Measurements from ENCODE around the gene JAK1.
A peak's percentile ranks its signal among the peaks of the same experiment; 100 is the strongest.

Gene JAK1

GRCh38 chr1:64979358-64979757 is 13.0 kb upstream of the JAK1 start:
- no peak for DNase-seq

DNA sequence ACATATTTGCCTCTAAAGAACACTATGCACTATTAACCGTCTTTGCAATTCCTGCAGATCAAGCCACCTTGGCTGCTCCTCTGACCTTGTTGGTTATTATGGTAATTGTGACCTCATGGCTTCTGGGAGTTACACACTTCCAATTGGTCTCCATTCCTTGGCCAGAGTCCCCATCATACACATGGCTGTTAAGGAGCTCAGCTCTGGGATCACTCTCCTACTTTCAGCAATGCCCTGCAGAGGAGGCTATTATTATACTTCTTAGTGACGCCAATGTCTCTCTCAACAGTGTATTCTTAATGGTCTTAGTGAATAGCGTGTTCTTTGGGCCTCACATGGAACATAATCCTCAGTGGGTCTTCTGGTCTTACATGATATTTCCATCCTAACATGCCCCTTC is 10.0 kb upstream of the JAK1 start:
- DNase-seq, result no peak

DNA sequence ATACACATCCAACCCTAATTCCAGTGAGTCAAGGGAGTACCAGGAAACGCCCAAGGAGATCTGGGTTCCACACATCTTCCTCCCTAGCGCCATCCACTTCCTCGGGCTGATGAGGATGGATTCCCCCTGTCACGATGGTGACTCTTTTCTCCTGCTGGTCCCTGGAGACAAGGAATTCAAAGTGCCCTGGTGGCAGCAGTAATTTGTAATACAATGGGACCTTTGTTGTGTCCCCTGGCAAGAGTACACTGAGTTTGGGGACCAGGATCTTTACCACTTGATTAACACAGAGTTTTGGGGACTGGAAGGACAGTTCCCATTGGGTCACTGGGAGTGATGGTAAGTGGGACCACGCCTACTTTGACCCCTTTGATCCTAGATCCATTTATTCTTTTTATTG is 9.4 kb upstream of the JAK1 start:
- DNase-seq, result no peak

DNA sequence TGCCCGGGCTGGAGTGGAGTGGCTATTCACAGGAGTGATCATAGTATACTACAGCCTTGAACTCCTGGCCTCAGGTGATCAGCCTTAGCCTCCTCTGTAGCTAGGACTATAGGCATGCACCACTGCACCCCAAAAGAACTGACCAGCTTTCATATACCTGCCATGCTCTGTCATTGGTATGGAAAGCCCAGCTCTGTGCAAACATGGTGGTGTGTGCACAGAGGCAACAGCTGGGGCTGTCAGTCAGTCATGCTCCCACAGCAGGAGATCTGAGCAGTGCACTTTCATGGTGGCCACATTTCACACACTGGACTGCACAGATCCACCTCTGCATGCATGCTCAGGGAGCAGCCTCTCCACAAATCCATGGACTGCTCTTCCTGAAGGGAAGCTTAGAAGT is 8.8 kb upstream of the JAK1 start:
- no peak for DNase-seq

GRCh38 chr1:64974288-64974825 is 8.0 kb upstream of the JAK1 start:
- DNase-seq, result no peak

- no peak for DNase-seq
Observed at GRCh38 chr1:64973061-64973647, 6.8 kb upstream of the JAK1 start.

- peak; percentile 9 for DNase-seq
Observed at GRCh38 chr1:64969305-64970046, 3.1 kb upstream of the JAK1 start.

DNA sequence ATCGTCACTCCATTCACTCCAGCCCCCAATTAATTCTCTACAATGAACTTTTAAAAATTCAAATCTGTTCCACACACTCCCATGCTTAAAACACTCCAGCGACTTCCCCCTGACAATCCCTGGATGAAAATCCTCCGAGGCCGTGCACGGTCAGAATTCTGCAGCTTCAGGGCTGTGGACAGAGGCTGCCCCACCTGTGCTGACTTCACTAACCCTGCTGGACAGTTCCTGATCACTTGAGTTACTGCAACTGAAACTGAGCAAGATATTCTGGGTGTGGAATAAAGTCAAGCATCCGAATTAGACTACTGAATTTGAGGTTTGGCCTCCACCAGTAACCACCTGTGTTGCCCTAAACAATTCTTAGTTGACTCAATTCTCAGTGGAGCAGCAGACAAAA is 1.0 kb upstream of the JAK1 start:
- DNase-seq, result no peak

- DNase-seq, result peak; percentile 74
Observed at GRCh38 chr1:64965366-64966157, 787 bp downstream of the JAK1 start.

- no peak for DNase-seq
Observed at GRCh38 chr1:64963466-64963865, 2.9 kb downstream of the JAK1 start.

GRCh38 chr1:64962441-64962840 is 3.9 kb downstream of the JAK1 start:
- DNase-seq, result no peak

- DNase-seq, result no peak
Observed at GRCh38 chr1:64961923-64962322, 4.4 kb downstream of the JAK1 start.

- no peak for DNase-seq
Observed at GRCh38 chr1:64960731-64961130, 5.6 kb downstream of the JAK1 start.

GRCh38 chr1:64959986-64960385 is 6.4 kb downstream of the JAK1 start:
- no peak for DNase-seq

- no peak for DNase-seq
Observed at GRCh38 chr1:64956733-64957441, 9.5 kb downstream of the JAK1 start.

- peak; percentile 38 for DNase-seq
Observed at GRCh38 chr1:64956010-64956640, 10.2 kb downstream of the JAK1 start.

- no peak for DNase-seq
Observed at GRCh38 chr1:64955097-64956009, 11.0 kb downstream of the JAK1 start.

DNA sequence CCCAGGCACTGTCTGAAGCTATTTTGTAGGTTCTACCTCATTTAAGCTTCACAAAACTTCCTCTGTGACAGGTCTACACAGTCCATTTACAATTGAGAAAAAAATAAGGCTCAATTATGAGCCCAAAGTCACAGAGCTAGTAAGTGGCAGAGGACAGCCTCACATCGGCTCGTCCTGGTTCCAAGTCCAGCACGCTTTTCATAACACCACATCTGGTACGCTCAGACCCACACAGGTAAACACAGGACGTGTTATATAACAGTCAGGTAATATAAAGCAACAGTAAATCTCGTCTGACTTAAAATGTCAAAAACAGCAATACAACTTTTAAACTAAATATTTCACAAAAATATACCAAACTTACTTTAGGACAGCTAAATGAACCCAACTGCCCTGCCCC is 13.1 kb downstream of the JAK1 start:
- DNase-seq, result no peak

DNA sequence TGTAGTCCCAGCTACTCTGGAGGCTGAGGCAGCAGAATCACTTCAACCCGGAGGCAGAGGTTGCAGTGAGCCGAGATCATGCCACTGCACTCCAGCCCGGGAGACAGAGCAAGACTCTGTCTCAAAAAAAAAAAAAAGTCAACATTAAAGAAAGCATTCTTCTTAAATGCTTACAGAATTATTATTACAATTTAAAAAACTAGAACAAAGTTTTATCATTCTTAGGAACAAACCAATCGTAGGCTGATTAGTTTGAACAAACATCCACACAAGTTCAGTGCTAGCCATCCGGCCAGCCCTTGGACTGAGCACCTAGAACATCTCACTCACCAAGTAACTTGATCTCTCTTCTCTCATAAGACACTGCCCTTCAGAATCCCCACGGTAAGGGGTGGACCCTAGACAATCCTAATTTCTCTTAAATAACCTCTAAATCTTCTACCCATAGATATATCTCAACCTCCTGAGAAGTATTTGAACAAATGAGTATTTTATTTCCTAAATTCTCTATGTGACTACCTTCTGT is 16.0 kb downstream of the JAK1 start:
- no peak for DNase-seq

DNA sequence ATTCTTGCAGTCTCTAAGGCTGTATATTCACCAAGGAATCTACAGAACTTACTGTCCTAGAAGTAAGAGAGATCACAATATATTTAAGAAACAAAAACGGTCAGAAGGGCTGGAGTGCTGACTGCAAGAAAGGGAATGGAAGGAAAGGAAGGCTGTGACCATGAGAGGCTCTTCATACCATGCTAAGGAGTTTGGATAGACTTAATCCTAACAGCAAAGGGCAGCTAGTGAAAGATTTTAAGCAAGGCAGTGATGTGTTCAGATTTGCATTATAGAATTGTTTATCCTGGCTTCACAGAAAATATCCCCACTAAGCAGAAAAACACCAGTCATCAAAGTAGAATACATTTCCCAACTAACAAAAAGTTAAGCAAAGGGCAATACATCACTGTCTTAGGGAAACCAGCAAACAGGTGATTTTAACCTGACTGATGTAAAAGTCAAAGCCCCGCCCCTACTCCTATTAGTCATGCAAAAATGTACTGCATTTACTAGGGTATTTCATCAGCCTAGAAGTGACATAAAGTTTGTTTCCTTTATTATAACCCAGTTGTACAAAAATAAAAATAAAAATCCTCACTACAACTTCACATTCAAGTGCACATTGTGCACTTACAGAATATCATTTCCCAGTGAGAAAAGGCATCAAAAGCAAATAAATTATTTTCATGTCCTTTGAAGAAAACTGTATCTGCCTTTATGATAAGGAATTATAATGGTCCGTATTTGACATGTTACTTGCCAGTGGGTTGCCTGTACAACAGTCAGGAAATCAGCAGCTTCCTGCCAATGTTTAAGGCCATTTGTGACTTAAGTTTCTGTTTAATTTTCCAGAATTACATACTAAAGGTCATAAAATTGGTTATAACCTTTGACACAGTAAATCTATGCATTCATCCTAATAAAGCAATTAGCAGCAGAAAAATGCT is 17.2 kb downstream of the JAK1 start:
- peak; percentile 32 for DNase-seq
